Measurements from ENCODE around the gene ZNF521. TPM values are rescaled to one million over a fixed set of nuclear protein-coding genes. Genes with fewer than 3 reads are reported as not detected.
A peak's percentile ranks its signal among the peaks of the same experiment; 100 is the strongest.

Gene ZNF521
- polyA plus RNA-seq, 3 donors = 0.07 to 0.20 TPM; not detected in 1

GRCh38 chr18:25284861-25285550 is 67.0 kb downstream of the ZNF521 start:
- Histone ChIP-seq H2AFZ (ENCODE audit: insufficient read depth, low read depth, low read length, poor library complexity, severe bottlenecking) (peak overlapping the region; percentile 58), H3K27ac (ENCODE audit: low read depth in 1 of 2, low read length in 2 of 2) (no peak overlapping the region), H3K36me3 (replicated peaks in 1 of 2; ENCODE audit: control insufficient read depth in 1 of 2, insufficient read depth in 2 of 2, low read length in 2 of 2) (no peaks in the 10 kb centered on the region), H4K20me1 (ENCODE audit: insufficient read depth, low read length) (no peaks in the 10 kb centered on the region), H3K4me2 (replicated peaks; ENCODE audit: extremely low read depth, low read length, poor library complexity, severe bottlenecking) (peak overlapping the region; percentile 24), H3K27me3 (ENCODE audit: control insufficient read depth in 2 of 2, insufficient read depth in 2 of 2, low read length in 2 of 2) (no peaks in the 10 kb centered on the region), H3K9me3 (replicated peaks in 1 of 2; ENCODE audit: control insufficient read depth in 1 of 2, insufficient read depth in 1 of 2, low read length in 2 of 2) (no peaks in the 10 kb centered on the region), H3K79me2 (ENCODE audit: insufficient read depth, low read length) (no peaks in the 10 kb centered on the region), H3K4me3 (replicated peaks in 1 of 3; ENCODE audit: low read depth in 2 of 3, low read length in 3 of 3) (no peak overlapping the region), H3K4me1 (ENCODE audit: control insufficient read depth in 1 of 2, insufficient read depth in 2 of 2, low read length in 2 of 2) (peaks cover 3 to 11% of the 10 kb centered on the region in 2 donors), H3K9ac (ENCODE audit: insufficient read depth, low read length, poor library complexity, severe bottlenecking) (no peak overlapping the region)
- Mint-ChIP-seq H3K36me3 (no peaks in the 10 kb centered on the region), H3K4me3 (no peak overlapping the region), H3K4me1 (peaks cover 12% of the 10 kb centered on the region), H3K27ac (no peak overlapping the region), H3K27me3 (ENCODE audit: low read depth in 3 of 3) (peaks cover 0 to 3% (median 1%) of the 10 kb centered on the region in 3 donors), H3K9me3 (peaks cover 0 to 3% (median 0%) of the 10 kb centered on the region in 7 donors)
- intact Hi-C loops (cut with micrococcal nuclease) = no loop called here
- DNase-seq = no peak
- 57% methylated on average over 2 of the region's 10 CpGs for WGBS (ENCODE audit: insufficient coverage)
- TF ChIP-seq CTCF (IDR thresholded peaks at IDR 0.05) = no peak

- Histone ChIP-seq H3K36me3 (replicated peaks in 1 of 2; ENCODE audit: control insufficient read depth in 1 of 2, insufficient read depth in 2 of 2, low read length in 2 of 2) (no peaks in the 10 kb centered on the region), H4K20me1 (ENCODE audit: insufficient read depth, low read length) (no peaks in the 10 kb centered on the region), H3K9me3 (replicated peaks in 1 of 2; ENCODE audit: control insufficient read depth in 1 of 2, insufficient read depth in 1 of 2, low read length in 2 of 2) (no peaks in the 10 kb centered on the region), H3K9ac (ENCODE audit: insufficient read depth, low read length, poor library complexity, severe bottlenecking) (no peak overlapping the region), H3K79me2 (ENCODE audit: insufficient read depth, low read length) (no peaks in the 10 kb centered on the region), H2AFZ (ENCODE audit: insufficient read depth, low read depth, low read length, poor library complexity, severe bottlenecking) (peak overlapping the region; percentile 58), H3K4me2 (replicated peaks; ENCODE audit: extremely low read depth, low read length, poor library complexity, severe bottlenecking) (peak overlapping the region; percentile 24), H3K27me3 (ENCODE audit: control insufficient read depth in 2 of 2, insufficient read depth in 2 of 2, low read length in 2 of 2) (no peaks in the 10 kb centered on the region), H3K4me3 (replicated peaks in 1 of 3; ENCODE audit: low read depth in 2 of 3, low read length in 3 of 3) (no peak overlapping the region), H3K4me1 (ENCODE audit: control insufficient read depth in 1 of 2, insufficient read depth in 2 of 2, low read length in 2 of 2) (peaks cover 3 to 11% of the 10 kb centered on the region in 2 donors), H3K27ac (ENCODE audit: low read depth in 1 of 2, low read length in 2 of 2) (no peak overlapping the region)
- Mint-ChIP-seq H3K4me3 (no peak overlapping the region), H3K4me1 (peaks cover 12% of the 10 kb centered on the region), H3K27me3 (ENCODE audit: low read depth in 3 of 3) (peaks cover 0 to 4% (median 1%) of the 10 kb centered on the region in 3 donors), H3K9me3 (peaks cover 0 to 3% (median 0%) of the 10 kb centered on the region in 7 donors), H3K36me3 (no peaks in the 10 kb centered on the region), H3K27ac (no peak overlapping the region)
- DNase-seq = no peak
- intact Hi-C loops (cut with micrococcal nuclease) = no loop called here
- no peak for TF ChIP-seq CTCF (IDR thresholded peaks at IDR 0.05)
- WGBS (ENCODE audit: insufficient coverage) = 31% methylated on average over 2 of the region's 7 CpGs
These were observed 67.7 kb downstream of the ZNF521 start for GRCh38 chr18:25284281-25284680.

Measured in CD14-positive monocyte (primary cell).